B cell (primary cell): ENCODE data around the gene STX17.

Experiments
- EZH2 ChIP-seq: IDR thresholded peaks from 2 replicates; pipeline ENCODE4 v1.6.1; 2012; ENCODE audit warnings: borderline replicate concordance, low read depth, mild to moderate bottlenecking, moderate library complexity, low read length; ENCODE audit not compliant: insufficient read depth, poor library complexity, severe bottlenecking
- TF ChIP-seq, protein P1 (sequence below): fragments of 200-600 bp; IDR thresholded peaks from one replicate; pipeline ENCODE4 v1.8.0; 2022; ENCODE audit warnings: antibody characterized with exemption, mild to moderate bottlenecking

DNA sequence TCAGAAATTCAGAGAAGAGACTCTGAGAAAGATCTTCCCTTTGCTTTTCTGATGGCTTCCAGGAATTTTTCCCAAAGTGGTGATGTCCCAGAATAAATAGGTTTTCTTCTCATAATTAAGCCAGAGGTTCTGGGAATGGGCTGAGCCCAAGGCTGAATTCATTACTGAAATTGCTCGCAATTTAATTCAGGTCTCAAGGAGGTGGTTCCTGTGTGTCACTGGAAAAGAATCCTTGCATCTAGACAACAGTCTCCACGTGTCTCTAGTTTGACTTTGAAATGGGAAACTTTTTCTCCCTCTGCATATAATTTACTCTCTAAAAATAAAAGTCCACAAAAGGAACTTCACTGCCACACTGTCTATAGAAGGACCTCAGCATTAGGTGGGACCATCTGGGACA lies 27.8 kb upstream of the STX17 start:
- TF ChIP-seq, protein P1, sequence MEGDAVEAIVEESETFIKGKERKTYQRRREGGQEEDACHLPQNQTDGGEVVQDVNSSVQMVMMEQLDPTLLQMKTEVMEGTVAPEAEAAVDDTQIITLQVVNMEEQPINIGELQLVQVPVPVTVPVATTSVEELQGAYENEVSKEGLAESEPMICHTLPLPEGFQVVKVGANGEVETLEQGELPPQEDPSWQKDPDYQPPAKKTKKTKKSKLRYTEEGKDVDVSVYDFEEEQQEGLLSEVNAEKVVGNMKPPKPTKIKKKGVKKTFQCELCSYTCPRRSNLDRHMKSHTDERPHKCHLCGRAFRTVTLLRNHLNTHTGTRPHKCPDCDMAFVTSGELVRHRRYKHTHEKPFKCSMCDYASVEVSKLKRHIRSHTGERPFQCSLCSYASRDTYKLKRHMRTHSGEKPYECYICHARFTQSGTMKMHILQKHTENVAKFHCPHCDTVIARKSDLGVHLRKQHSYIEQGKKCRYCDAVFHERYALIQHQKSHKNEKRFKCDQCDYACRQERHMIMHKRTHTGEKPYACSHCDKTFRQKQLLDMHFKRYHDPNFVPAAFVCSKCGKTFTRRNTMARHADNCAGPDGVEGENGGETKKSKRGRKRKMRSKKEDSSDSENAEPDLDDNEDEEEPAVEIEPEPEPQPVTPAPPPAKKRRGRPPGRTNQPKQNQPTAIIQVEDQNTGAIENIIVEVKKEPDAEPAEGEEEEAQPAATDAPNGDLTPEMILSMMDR: no peak
- no peak for TF ChIP-seq EZH2
